ENCODE data around the gene RXRG.

- no peak for TF ChIP-seq POLR2A (IDR thresholded peaks at IDR 0.05)
- TF ChIP-seq, protein P1, sequence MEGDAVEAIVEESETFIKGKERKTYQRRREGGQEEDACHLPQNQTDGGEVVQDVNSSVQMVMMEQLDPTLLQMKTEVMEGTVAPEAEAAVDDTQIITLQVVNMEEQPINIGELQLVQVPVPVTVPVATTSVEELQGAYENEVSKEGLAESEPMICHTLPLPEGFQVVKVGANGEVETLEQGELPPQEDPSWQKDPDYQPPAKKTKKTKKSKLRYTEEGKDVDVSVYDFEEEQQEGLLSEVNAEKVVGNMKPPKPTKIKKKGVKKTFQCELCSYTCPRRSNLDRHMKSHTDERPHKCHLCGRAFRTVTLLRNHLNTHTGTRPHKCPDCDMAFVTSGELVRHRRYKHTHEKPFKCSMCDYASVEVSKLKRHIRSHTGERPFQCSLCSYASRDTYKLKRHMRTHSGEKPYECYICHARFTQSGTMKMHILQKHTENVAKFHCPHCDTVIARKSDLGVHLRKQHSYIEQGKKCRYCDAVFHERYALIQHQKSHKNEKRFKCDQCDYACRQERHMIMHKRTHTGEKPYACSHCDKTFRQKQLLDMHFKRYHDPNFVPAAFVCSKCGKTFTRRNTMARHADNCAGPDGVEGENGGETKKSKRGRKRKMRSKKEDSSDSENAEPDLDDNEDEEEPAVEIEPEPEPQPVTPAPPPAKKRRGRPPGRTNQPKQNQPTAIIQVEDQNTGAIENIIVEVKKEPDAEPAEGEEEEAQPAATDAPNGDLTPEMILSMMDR (IDR thresholded peaks at IDR 0.05) = no peak
These were observed 4.2 kb upstream of the RXRG start for GRCh38 chr1:165449131-165449530.
